HEK293 (cell line): ENCODE data around the gene ITIH3.

Experiments
- CTCF ChIP-seq: fragments of 450-650 bp; formaldehyde crosslinking; IDR thresholded peaks from 2 replicates; pipeline ENCODE4 v1.5.1; 2016; ENCODE audit warnings: missing biosample characterization, missing genetic modification characterization
- EGR2 ChIP-seq: fragments of 450-650 bp; formaldehyde crosslinking; IDR thresholded peaks from 2 replicates; pipeline ENCODE4 v1.5.1; 2016; ENCODE audit warnings: low read depth, missing biosample characterization, missing genetic modification characterization
- GLIS2 ChIP-seq: fragments of 450-650 bp; formaldehyde crosslinking; IDR thresholded peaks from 2 replicates; pipeline ENCODE4 v1.5.1; 2016; ENCODE audit warnings: missing biosample characterization, missing genetic modification characterization
- MZF1 ChIP-seq: fragments of 450-650 bp; formaldehyde crosslinking; IDR thresholded peaks from 2 replicates; pipeline ENCODE4 v1.5.1; 2017; ENCODE audit warnings: missing biosample characterization, missing genetic modification characterization, borderline replicate concordance
- PATZ1 ChIP-seq: fragments of 450-650 bp; formaldehyde crosslinking; IDR thresholded peaks from 2 replicates; pipeline ENCODE4 v1.5.1; 2016; ENCODE audit warnings: missing biosample characterization, missing genetic modification characterization
- YY1 ChIP-seq: fragments of 450-650 bp; formaldehyde crosslinking; IDR thresholded peaks from 2 replicates; pipeline ENCODE4 v1.5.1; 2018; ENCODE audit warnings: missing biosample characterization, missing genetic modification characterization
- ZNF184 ChIP-seq: fragments of 450-650 bp; IDR thresholded peaks from 2 replicates; pipeline ENCODE4 v1.5.1; 2018; ENCODE audit warnings: missing biosample characterization, mild to moderate bottlenecking, missing genetic modification characterization
- ZNF423 ChIP-seq: fragments of 450-650 bp; formaldehyde crosslinking; IDR thresholded peaks from 2 replicates; pipeline ENCODE4 v1.5.1; 2016; ENCODE audit warnings: missing biosample characterization, missing genetic modification characterization
- ZNF600 ChIP-seq: fragments of 450-650 bp; formaldehyde crosslinking; IDR thresholded peaks from 2 replicates; pipeline ENCODE4 v1.5.1; 2016; ENCODE audit warnings: missing biosample characterization, missing genetic modification characterization
- ZNF639 ChIP-seq: fragments of 450-650 bp; formaldehyde crosslinking; IDR thresholded peaks from 2 replicates; pipeline ENCODE4 v1.5.1; 2016; ENCODE audit warnings: missing biosample characterization, missing genetic modification characterization
- ZNF830 ChIP-seq: fragments of 450-650 bp; IDR thresholded peaks from 2 replicates; pipeline ENCODE4 v1.5.0; 2018; ENCODE audit warnings: missing biosample characterization, missing genetic modification characterization, low read depth, mild to moderate bottlenecking, moderate library complexity
- ZSCAN5A ChIP-seq: fragments of 450-650 bp; formaldehyde crosslinking; IDR thresholded peaks from 2 replicates; pipeline ENCODE4 v1.5.1; 2016; ENCODE audit warnings: missing biosample characterization, missing genetic modification characterization

GRCh38 chr3:52857864-52858263 is 63.3 kb downstream of the ITIH3 start:
- TF ChIP-seq ZNF184 (no peak), MZF1 (tag by site-specific recombination) (no peak), CTCF (tag by site-specific recombination) (no peak), ZNF423 (tag by site-specific recombination) (no peak), YY1 (no peak), PATZ1 (no peak), ZSCAN5A (tag by site-specific recombination) (no peak), ZNF639 (tag by site-specific recombination) (no peak), ZNF830 (tag by site-specific recombination) (no peak), EGR2 (tag by site-specific recombination) (no peak), ZNF600 (tag by site-specific recombination) (no peak), GLIS2 (no peak)
